Ramos (cell line): ENCODE measurements around the gene OR10V1.

ENCODE experiments used
- in situ Hi-C: fragments of 300-500 bp; cut with MboI; formaldehyde crosslinking; loops from one replicate; pipeline ENCODE4 v1.14.3; 2022; ENCODE audit warnings: low sequenced_read_pairs; ENCODE audit not compliant: unreplicated experiment

Gene OR10V1

DNA sequence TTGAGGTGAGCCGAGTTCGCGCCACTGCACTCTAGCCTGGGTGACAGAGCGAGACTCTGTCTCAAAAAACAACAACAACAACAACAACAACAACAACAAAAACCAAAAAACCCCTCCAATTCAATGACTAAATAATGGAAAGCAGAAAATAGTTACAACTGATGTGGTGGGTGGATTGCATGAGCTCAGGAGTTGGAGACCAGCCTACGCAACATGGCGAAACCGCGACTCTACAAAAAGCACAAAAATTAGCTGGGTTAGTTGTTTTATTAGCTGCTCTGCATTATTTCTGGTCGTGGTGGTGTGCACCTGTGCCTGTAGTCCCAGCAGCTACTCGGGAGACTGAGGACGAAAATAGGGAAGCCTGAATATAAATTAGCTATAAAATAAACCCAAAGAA is 42.2 kb downstream of the OR10V1 start:
- in situ Hi-C loops, result no loop called here

GRCh38 chr11:59669611-59670009 is 44.0 kb downstream of the OR10V1 start:
- in situ Hi-C loops, result loop anchor here (10.0 kb wide), 1 partner anchor 115 kb away; no protein-coding TSS in a partner anchor

DNA sequence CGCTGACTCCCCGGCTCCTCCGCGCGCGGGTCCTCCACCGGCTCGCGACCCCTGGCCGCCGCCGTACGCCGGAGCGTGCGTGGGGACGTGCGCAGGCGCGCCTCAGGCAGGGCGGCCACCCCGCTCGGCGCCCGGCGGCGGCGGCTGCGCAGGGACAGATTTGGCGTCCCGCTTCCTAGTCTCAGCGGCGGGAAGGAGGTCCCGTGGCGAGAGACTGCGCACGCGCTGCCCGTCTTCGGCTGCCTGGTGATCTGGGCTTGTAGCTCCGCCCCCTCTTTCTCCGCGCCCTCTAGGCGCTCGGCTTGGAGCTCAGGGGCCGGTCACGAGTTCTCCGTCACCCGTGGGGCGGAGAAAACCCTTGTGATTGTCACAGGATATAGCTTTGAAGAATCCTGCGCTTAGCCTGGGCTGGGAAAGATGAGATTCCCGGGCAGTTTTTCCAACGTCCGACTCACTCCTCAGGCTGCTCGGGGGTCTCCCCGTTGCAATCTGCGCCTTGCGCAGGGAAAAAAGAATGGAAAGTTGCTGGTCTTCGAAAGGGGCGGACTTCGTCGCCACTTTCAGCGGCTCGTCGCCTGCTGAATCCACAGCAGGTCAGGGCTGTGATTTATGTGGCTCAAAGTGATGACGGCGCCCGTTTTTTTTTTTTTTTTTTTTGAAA is 44.6 kb downstream of the OR10V1 start, which contains the start of gene PATL1:
TSS of gene PATL1 (minus strand) at position 88 of the 661 bp plus-strand sequence. CDS start 142 bp downstream, outside the sequence.
- in situ Hi-C loops, result loop anchor here (10.0 kb wide), 1 partner anchor 114 kb away; no protein-coding TSS in a partner anchor

DNA sequence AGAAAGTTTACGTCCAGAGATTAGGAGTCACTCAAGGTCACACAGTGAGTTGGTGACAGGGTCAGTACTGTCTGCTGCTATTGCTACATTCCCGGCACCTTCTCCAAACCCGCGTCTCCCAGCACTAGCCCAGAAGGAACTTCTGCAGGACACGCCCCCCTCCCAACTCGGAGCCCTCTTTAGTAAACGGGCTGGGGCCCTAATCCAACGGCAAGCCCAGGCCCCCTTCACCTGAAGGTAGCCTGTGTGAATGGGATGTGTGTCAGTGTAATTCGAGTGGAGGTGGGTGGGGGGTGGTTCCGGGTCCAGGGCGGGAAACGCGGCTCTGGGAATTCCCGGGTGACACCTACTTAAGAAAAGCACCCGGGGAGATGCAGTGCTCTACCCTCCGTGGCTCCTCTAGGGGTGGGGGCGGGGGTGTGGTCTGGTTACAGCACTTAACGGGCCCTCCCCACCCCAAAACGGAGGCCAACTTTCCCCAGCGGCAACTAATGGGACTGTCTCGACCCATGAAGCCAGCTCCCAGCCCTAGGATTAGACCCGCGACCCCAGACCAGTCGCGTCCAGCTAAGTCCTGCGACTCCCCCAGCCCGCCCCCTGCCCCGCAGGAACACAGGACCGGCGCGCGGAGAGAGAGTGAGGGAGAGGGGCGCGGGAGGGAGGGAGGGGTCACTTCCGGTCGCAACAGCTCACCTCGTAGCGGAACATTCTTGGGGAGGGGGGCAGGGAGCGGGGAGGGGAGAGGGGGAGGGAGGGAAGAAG is 45.3 kb downstream of the OR10V1 start:
- in situ Hi-C loops, result loop anchor here (10.0 kb wide), 1 partner anchor 114 kb away; no protein-coding TSS in a partner anchor

DNA sequence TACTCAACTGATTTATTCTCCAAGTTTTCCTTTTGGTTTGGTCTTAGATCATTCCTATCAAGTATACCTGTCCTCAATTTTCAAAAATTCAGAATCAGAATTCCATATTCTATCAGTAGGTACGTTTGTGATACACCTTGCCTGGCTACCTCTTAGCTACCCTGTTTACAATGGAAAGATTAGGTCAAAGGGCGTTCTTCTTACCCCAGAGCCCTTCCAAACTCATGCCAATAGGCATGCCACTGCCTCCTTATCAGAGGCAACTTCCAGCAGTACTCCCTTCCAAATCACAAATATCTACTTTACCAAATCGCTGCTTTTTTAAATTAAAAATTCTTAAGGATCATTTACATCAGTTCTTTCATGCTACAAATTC is 45.8 kb downstream of the OR10V1 start:
- in situ Hi-C loops, result loop anchor here (10.0 kb wide), 1 partner anchor 113 kb away; no protein-coding TSS in a partner anchor

DNA sequence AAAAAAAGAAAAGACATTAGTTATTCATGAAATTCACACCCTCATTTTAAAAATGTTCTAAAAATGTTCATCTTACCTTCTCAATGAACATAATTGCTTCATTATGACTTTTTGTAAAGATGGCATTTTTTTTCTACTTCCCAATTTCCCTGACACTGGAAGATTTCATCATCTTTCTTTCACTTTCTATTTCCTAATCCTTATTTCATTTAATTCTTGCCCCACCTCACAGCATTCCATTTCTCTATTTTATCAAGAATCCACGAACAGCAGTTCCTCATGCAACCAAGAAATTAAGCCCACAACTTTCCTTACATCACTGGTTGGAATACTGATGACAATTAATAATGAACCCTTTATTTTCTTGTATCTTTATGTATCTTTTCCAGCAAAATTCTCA is 46.7 kb downstream of the OR10V1 start:
- in situ Hi-C loops, result loop anchor here (10.0 kb wide), 1 partner anchor 112 kb away; no protein-coding TSS in a partner anchor
